Endothelial cell of umbilical vein (primary cell): ENCODE results near the gene KRTAP12-3. TPM values are rescaled to one million over a fixed set of nuclear protein-coding genes. Genes with fewer than 3 reads are reported as not detected.

Source experiments
- BruUV-seq: library from RNA; stranded (reverse); fragments of 400-500 nt; replicated peaks from 2 replicates; lab custom pipeline; 2021; lab: Mats Ljungman, UMichigan
- CTCF ChIA-PET: fragments of 300-600, 350-600 bp; sonication (Branson Sonifier 250); formaldehyde crosslinking; loops from one replicate; lab custom pipeline; 2021; ENCODE audit warnings: antibody characterized with exemption, inconsistent platforms; lab: Charles Lee
- POLR2A ChIA-PET: fragments of 300-600, 350-600 bp; sonication (Branson Sonifier 250); formaldehyde crosslinking; loops from one replicate; lab custom pipeline; 2021; ENCODE audit warnings: antibody characterized with exemption, inconsistent platforms; lab: Charles Lee
- DNase-seq: peaks from one replicate; pipeline ENCODE4 v3.0.0-alpha.2; 2011; ENCODE audit warnings: low read depth, low spot score
- FAIRE-seq: peaks from 2 replicates; lab custom pipeline; 2011; peaks lifted over from hg19 to GRCh38; lab: Jason Lieb, UNC
- H2AFZ ChIP-seq: 2 replicates; pipeline ENCODE4 v1.6.0; 2012; ENCODE audit warnings: low read depth, low read length, control low read depth, inconsistent platforms
- H3K27ac ChIP-seq: 2 replicates; pipeline ENCODE4 v1.5.1; 2011; ENCODE audit warnings: low read depth, mild to moderate bottlenecking, control low read depth, low read length, moderate library complexity; ENCODE audit not compliant: insufficient read depth
- H3K27me3 ChIP-seq, 2 experiments: 2 replicates each; pipeline versions ENCODE4 v1.6.0 to v1.6.1; 2011; ENCODE audit warnings: low read length in 2 of 2, mixed read lengths in 1 of 2; ENCODE audit not compliant: control insufficient read depth in 2 of 2, insufficient read depth in 2 of 2
- H3K36me3 ChIP-seq, 2 experiments: 2 replicates in 1 of 2; 3 replicates in 1 of 2; pipeline ENCODE4 v1.5.1; 2011; ENCODE audit warnings: low read length in 2 of 2, mild to moderate bottlenecking in 1 of 2, moderate library complexity in 1 of 2; ENCODE audit not compliant: control insufficient read depth in 2 of 2, insufficient read depth in 2 of 2; ENCODE audit errors: extremely low read depth in 1 of 2
- H3K4me1 ChIP-seq: 3 replicates; pipeline ENCODE4 v1.5.1; 2011; ENCODE audit warnings: mild to moderate bottlenecking, low read length; ENCODE audit not compliant: control insufficient read depth, insufficient read depth; ENCODE audit errors: extremely low read depth
- H3K4me2 ChIP-seq: 2 replicates; pipeline ENCODE4 v1.6.1; 2011; ENCODE audit warnings: low read length, control low read depth, mixed read lengths; ENCODE audit not compliant: insufficient read depth
- H3K4me3 ChIP-seq, 3 experiments: fragments of 200-600 bp in 1 of 3; sonication (generic), shearing (Covaris generic) in 1 of 3; replicated peaks in 1 of 3; 2 replicates each; pipeline ENCODE4 v1.5.1; 2011 to 2016; ENCODE audit warnings: control low read depth in 3 of 3, low read length in 3 of 3, mild to moderate bottlenecking in 2 of 3, inconsistent platforms in 1 of 3, low read depth in 1 of 3, moderate library complexity in 1 of 3; ENCODE audit not compliant: insufficient read depth in 1 of 3
- H3K79me2 ChIP-seq: 2 replicates; pipeline ENCODE4 v1.6.0; 2012; ENCODE audit warnings: low read length, inconsistent platforms; ENCODE audit not compliant: control insufficient read depth, insufficient read depth
- H3K9ac ChIP-seq: replicated peaks from 2 replicates; pipeline ENCODE3; 2011; ENCODE audit warnings: low read length, control low read depth; ENCODE audit not compliant: insufficient read depth; ENCODE audit errors: extremely low read depth
- H3K9me1 ChIP-seq: replicated peaks from 3 replicates; pipeline ENCODE4 v1.6.0; 2011; ENCODE audit warnings: mild to moderate bottlenecking, low read length; ENCODE audit not compliant: control insufficient read depth, insufficient read depth; ENCODE audit errors: extremely low read depth
- H3K9me3 ChIP-seq: replicated peaks from 2 replicates; pipeline ENCODE4 v1.5.1; 2012; ENCODE audit warnings: low read length, inconsistent platforms; ENCODE audit not compliant: control insufficient read depth, insufficient read depth
- H4K20me1 ChIP-seq: replicated peaks from 2 replicates; pipeline ENCODE3; 2011; ENCODE audit warnings: mild to moderate bottlenecking, low read length; ENCODE audit not compliant: control insufficient read depth, insufficient read depth; ENCODE audit errors: extremely low read depth
- CTCF ChIP-seq, 2 donors: IDR thresholded peaks; 1 replicate in 1 of 2; 2 replicates in 1 of 2; pipeline ENCODE4 v1.5.1; 2011; ENCODE audit warnings: low read length in 2 of 2, mild to moderate bottlenecking in 2 of 2, moderate library complexity in 2 of 2, control low read depth in 1 of 2, inconsistent platforms in 1 of 2, low read depth in 1 of 2; ENCODE audit not compliant: insufficient read depth in 1 of 2; ENCODE audit errors: extremely low read depth in 1 of 2
- EZH2 ChIP-seq: IDR thresholded peaks from 2 replicates; pipeline ENCODE4 v1.6.1; 2012; ENCODE audit warnings: borderline replicate concordance, low read depth, mild to moderate bottlenecking, moderate library complexity, low read length, inconsistent platforms; ENCODE audit not compliant: severe bottlenecking
- FOS ChIP-seq: IDR thresholded peaks from 2 replicates; pipeline ENCODE4 v1.6.1; 2011; ENCODE audit warnings: mild to moderate bottlenecking, low read length, moderate library complexity, borderline replicate concordance; ENCODE audit not compliant: insufficient read depth
- GATA2 ChIP-seq: IDR thresholded peaks from 2 replicates; pipeline ENCODE4 v1.7.0; 2011; ENCODE audit warnings: low read depth, mild to moderate bottlenecking, moderate library complexity, mixed read lengths, low read length; ENCODE audit not compliant: insufficient read length, insufficient read depth
- JUN ChIP-seq: IDR thresholded peaks from 2 replicates; pipeline ENCODE4 v1.6.1; 2011; ENCODE audit warnings: borderline replicate concordance, low read depth; ENCODE audit not compliant: insufficient read length, insufficient read depth
- MAX ChIP-seq: IDR thresholded peaks from 2 replicates; pipeline ENCODE4 v1.6.1; 2011; ENCODE audit not compliant: insufficient read depth, insufficient read length
- MYC ChIP-seq: IDR thresholded peaks from one replicate; pipeline ENCODE4 v1.6.1; 2011; ENCODE audit warnings: mild to moderate bottlenecking, low read depth, low read length
- POLR2A ChIP-seq: IDR thresholded peaks from 2 replicates; pipeline ENCODE4 v1.6.1; 2012; ENCODE audit warnings: low read depth, mild to moderate bottlenecking, control low read depth, low read length
- POLR2AphosphoS5 ChIP-seq: IDR thresholded peaks from 2 replicates; pipeline ENCODE4 v1.6.1; 2012; ENCODE audit warnings: low read depth, mild to moderate bottlenecking, control low read depth, low read length, moderate library complexity; ENCODE audit not compliant: insufficient read depth
- dilution Hi-C: fragments of 300-500 bp; cut with MboI; formaldehyde crosslinking; loops from one replicate; pipeline ENCODE4 v1.15.0; 2019; ENCODE audit warnings: low sequenced_read_pairs; ENCODE audit not compliant: extremely low pct_ligation_motif_present
- intact Hi-C: fragments of 100-400 bp; cut with micrococcal nuclease; formaldehyde crosslinking; loops from one replicate; pipeline ENCODE4 v1.10.0; 2022
- polyA plus RNA-seq, 4 experiments: library from polyadenylated mRNA; depleted of rRNA in 3 of 4; stranded (reverse) in 3 of 4; unstranded in 1 of 4; fragments of >200 nt; gene quantifications; 2 replicates each; pipeline versions ENCODE4 v1.2.1 to v1.2.3, GENCODE V29; 2011 to 2012; ENCODE audit warnings: missing spikeins in 1 of 4
- total RNA-seq: library from RNA; stranded (reverse); gene quantifications from 2 replicates; pipeline ENCODE4 v1.2.3, GENCODE V29; 2021

Gene KRTAP12-3
- total and polyA plus RNA-seq, 2 donors (not counting 3 experiments of a cell fraction or from before 2014, with no cell fraction given), result not detected

- Histone ChIP-seq H3K9ac (no peak overlapping the region), H3K79me2 (no peaks in the 10 kb centered on the region), H3K36me3 (no peaks in the 10 kb centered on the region), H3K27ac (no peak overlapping the region), H2AFZ (no peak overlapping the region), H3K27me3 (peaks cover 49 to 51% of the 10 kb centered on the region in 2 experiments), H3K9me1 (no peaks in the 10 kb centered on the region), H4K20me1 (no peaks in the 10 kb centered on the region), H3K4me3 (no peak overlapping the region), H3K4me1 (no peaks in the 10 kb centered on the region), H3K9me3 (no peaks in the 10 kb centered on the region), H3K4me2 (no peak overlapping the region)
- DNase-seq, result no peak
- no TSS peak for BruUV-seq
- intact Hi-C loops (no loop called here), dilution Hi-C loops (no loop called here)
- no peak for FAIRE-seq
- POLR2A ChIA-PET, result no interaction called here
- TF ChIP-seq MAX (no peak), EZH2 (no peak), CTCF (IDR thresholded peaks at IDR 0.05; ENCODE audit: extremely low read depth in 1 of 2, insufficient read depth in 1 of 2, low read depth in 1 of 2, low read length in 2 of 2) (no peak), GATA2 (no peak), POLR2AphosphoS5 (no peak), MYC (no peak), FOS (no peak), POLR2A (no peak), JUN (no peak)
- CTCF ChIA-PET, result interaction anchor here (1.1 to 1.2 kb wide), 3 partner anchors 10 to 91 kb away, joined by 3 read pairs; no protein-coding TSS in a partner anchor
Observed at GRCh38 chr21:44702111-44702972, 44.6 kb downstream of the KRTAP12-3 start.
